GM12892 (cell line): ENCODE measurements around the gene MTMR6.

Source experiments
- DNase-seq: peaks from one replicate; pipeline ENCODE4 v3.0.0; 2011; ENCODE audit not compliant: insufficient read length
- FAIRE-seq: peaks from 2 replicates; lab custom pipeline; 2011; peaks lifted over from hg19 to GRCh38; lab: Jason Lieb, UNC
- POLR2A ChIP-seq: IDR thresholded peaks from 2 replicates; pipeline ENCODE4 v1.6.1; 2011; ENCODE audit warnings: low read depth, low read length, control low read depth
- POLR2AphosphoS5 ChIP-seq: IDR thresholded peaks from 2 replicates; pipeline ENCODE4 v1.6.1; 2011; ENCODE audit warnings: low read depth, low read length, control low read depth
- TAF1 ChIP-seq: IDR thresholded peaks from 2 replicates; pipeline ENCODE4 v1.6.1; 2011; ENCODE audit warnings: low read depth, mild to moderate bottlenecking, control low read depth, low read length, borderline replicate concordance

The MTMR6 gene

GRCh38 chr13:25233861-25234260 lies 53.4 kb downstream of the MTMR6 start:
- FAIRE-seq (no peak), DNase-seq (no peak)
- no peak for TF ChIP-seq POLR2A

DNA sequence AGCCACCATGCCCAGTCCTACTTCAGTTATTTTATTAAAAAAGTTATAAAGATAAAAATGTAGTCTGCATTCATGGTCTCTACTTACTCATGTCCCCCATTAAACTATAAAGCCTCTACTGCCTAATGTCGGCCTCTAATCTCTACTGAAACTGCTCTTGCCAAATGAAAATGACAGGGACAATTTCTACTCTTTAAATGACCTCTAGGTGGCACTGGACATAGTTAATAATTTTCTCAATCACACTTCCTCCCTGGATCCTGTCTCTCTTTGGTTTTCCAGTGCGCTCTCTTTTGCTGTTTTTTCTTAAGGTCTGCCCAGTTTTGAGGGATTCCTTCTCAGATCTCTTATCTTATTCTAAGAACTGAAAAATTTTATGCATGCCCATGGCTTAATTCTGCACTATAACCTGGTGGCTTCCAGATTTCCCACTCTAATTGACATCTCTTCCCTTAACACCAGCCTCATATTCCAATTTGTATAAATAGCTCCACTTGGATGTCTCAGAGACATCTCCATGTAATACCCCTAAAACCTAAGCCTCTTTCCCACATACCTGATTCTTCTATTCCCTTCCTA lies 54.3 kb downstream of the MTMR6 start:
- FAIRE-seq = peak; percentile 66
- no peak for DNase-seq
- TF ChIP-seq TAF1 (no peak), POLR2AphosphoS5 (no peak), POLR2A (no peak)

- DNase-seq = no peak
- no peak for FAIRE-seq
- TF ChIP-seq POLR2A = no peak
- no peak for TF ChIP-seq POLR2AphosphoS5
Observed at GRCh38 chr13:25231517-25231916, 55.8 kb downstream of the MTMR6 start.

GRCh38 chr13:25227690-25228089 lies 59.6 kb downstream of the MTMR6 start:
- DNase-seq (no peak), FAIRE-seq (no peak)
- TF ChIP-seq POLR2A (no peak), POLR2AphosphoS5 (no peak), TAF1 (no peak)

- no peak for FAIRE-seq
- DNase-seq = no peak
- TF ChIP-seq POLR2A (no peak), POLR2AphosphoS5 (no peak), TAF1 (no peak)
Observed at GRCh38 chr13:25225970-25226369, 61.3 kb downstream of the MTMR6 start.

GRCh38 chr13:25224151-25224550 lies 63.1 kb downstream of the MTMR6 start:
- FAIRE-seq = no peak
- DNase-seq = no peak
- TF ChIP-seq POLR2A (no peak), TAF1 (no peak), POLR2AphosphoS5 (no peak)

DNA sequence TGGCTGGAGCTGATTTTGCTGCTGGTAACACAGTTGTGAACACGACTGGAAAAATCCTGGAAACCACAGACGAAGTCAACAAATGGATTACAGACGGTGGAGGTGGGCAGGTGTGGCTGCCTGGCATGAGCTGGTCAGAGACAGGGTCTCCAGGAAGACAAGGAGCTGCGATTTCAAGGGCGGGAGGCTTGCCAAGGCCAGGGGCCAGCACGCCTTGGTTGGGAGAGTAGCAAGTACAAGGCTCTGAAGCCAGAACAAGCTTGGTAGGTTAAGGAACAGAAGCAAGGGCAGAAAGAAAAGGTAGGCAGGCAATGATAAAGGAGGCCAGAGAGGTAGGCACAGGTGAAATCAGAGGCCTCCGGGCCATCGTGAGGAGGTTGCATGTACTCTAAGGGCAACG lies 64.5 kb downstream of the MTMR6 start:
- no peak for FAIRE-seq
- no peak for DNase-seq
- no peak for TF ChIP-seq POLR2AphosphoS5

DNA sequence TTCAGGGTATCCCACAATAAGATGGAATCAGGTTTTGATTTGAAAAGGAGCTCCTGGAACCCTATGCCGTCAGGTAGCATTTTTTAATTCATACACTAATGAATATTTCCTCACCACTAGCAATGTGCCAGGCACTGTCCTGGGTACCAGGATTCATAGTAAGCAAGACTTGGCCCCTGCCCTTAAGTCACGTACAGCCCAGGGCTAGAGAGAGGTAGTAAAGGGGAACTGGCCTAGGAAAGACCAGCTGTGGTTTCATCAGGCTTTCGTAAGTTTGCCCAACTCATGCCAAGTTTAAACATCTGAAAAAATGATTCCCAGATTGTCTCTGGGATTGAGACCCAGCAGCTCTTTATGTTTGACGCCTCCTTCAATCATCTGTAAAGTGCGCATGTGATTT lies 69.3 kb downstream of the MTMR6 start:
- DNase-seq (no peak), FAIRE-seq (no peak)
- TF ChIP-seq TAF1 = no peak
- no peak for TF ChIP-seq POLR2AphosphoS5
- TF ChIP-seq POLR2A = no peak

GRCh38 chr13:25217023-25217885 lies 70.0 kb downstream of the MTMR6 start:
- TF ChIP-seq POLR2A = no peak
- no peak for TF ChIP-seq TAF1
- TF ChIP-seq POLR2AphosphoS5 = no peak
- DNase-seq (no peak), FAIRE-seq (no peak)

DNA sequence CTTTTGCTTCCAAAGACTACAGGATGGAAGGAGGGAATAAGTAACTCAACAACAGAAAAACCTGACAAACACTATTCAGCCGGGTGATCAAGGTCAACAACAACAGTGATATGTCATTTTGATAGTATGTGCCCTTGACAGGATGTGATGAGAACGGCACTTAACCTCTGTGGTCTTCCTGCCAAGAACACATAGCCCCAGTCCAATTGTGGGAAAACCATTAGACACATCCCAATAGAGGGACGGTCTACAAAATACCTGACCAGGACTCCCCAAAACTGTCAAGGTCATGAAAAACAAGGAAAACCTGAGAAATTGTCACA lies 72.1 kb downstream of the MTMR6 start:
- TF ChIP-seq POLR2AphosphoS5 (no peak), POLR2A (no peak), TAF1 (no peak)
- FAIRE-seq (no peak), DNase-seq (no peak)

GRCh38 chr13:25214491-25215252 lies 72.6 kb downstream of the MTMR6 start:
- FAIRE-seq (no peak), DNase-seq (no peak)
- TF ChIP-seq TAF1 = no peak

- DNase-seq (no peak), FAIRE-seq (no peak)
- TF ChIP-seq POLR2A (no peak), POLR2AphosphoS5 (no peak)
Observed at GRCh38 chr13:25213715-25214114, 73.6 kb downstream of the MTMR6 start.
